Stimulated activated naive B cell treated with anti-CD40 and anti-IgM and Interleukin-4, amounts not matched to agents 10 μg/mL and 1 μg/mL and 100 μg/mL, for 72 hours (primary cell): ENCODE results near the gene NFIA.

ENCODE experiments used
- ATAC-seq, 2 donors: fragments of 150-1000 bp; cut with Tn5 transposase; replicated peaks; 2 replicates each; pipeline ENCODE4 v1.10.0; 2021; ENCODE audit warnings: moderate library complexity in 1 of 2
- DNase-seq: peaks from one replicate; pipeline ENCODE4 v3.0.0; 2021
- H3K27ac Mint-ChIP-seq: one replicate; pipeline ENCODE4 v1.8.0; 2022; ENCODE audit warnings: mild to moderate bottlenecking, mixed read lengths
- H3K27me3 Mint-ChIP-seq, 2 donors: one replicate each; pipeline ENCODE4 v1.8.0; 2022; ENCODE audit warnings: mixed read lengths in 2 of 2
- H3K36me3 Mint-ChIP-seq, 2 donors: one replicate each; pipeline ENCODE4 v1.8.0; 2022; ENCODE audit warnings: mixed read lengths in 2 of 2, mild to moderate bottlenecking in 1 of 2
- H3K4me1 Mint-ChIP-seq, 2 donors: one replicate each; pipeline ENCODE4 v1.8.0; 2022; ENCODE audit warnings: mixed read lengths in 2 of 2, mild to moderate bottlenecking in 1 of 2
- H3K4me3 Mint-ChIP-seq, 2 donors: one replicate each; pipeline ENCODE4 v1.8.0; 2022; ENCODE audit warnings: mild to moderate bottlenecking in 2 of 2, mixed read lengths in 2 of 2, moderate library complexity in 1 of 2
- H3K9me3 Mint-ChIP-seq, 2 donors: one replicate each; pipeline ENCODE4 v1.8.0; 2022; ENCODE audit warnings: mixed read lengths in 2 of 2, mild to moderate bottlenecking in 1 of 2

NFIA gene

GRCh38 chr1:61184714-61185106 is 102.3 kb downstream of the NFIA start:
- H3K27me3 Mint-ChIP-seq = peaks cover 0 to 8% of the 10 kb centered on the region in 2 donors
- no peaks in the 10 kb centered on the region for H3K36me3 Mint-ChIP-seq
- ATAC-seq (no peak), DNase-seq (no peak)
- peaks cover 5 to 6% of the 10 kb centered on the region in 2 donors for H3K4me1 Mint-ChIP-seq
- no peak overlapping the region for H3K27ac Mint-ChIP-seq
- H3K4me3 Mint-ChIP-seq = no peak overlapping the region
- no peaks in the 10 kb centered on the region for H3K9me3 Mint-ChIP-seq

DNA sequence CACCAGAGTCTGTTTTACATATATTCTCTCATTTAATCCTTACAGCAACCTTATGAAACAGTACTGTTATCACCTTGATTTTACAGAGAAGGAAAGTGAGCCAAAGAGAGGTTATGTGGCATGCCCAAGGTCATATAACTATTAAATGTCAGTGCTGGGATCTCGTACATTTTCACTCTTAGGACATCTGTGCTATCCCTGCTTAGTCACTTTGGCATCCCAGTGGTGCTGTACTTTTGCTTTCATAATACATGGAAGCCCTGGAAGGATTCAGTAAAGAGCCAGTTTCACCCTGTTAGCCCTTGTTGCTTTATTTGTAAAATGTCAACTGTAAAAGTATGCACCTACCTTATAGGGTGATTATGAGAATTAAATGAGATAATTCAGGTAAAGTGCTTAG is 104.4 kb downstream of the NFIA start:
- peaks cover 5 to 6% of the 10 kb centered on the region in 2 donors for H3K4me1 Mint-ChIP-seq
- DNase-seq (no peak), ATAC-seq (no peak)
- no peaks in the 10 kb centered on the region for H3K9me3 Mint-ChIP-seq
- no peak overlapping the region for H3K4me3 Mint-ChIP-seq
- no peaks in the 10 kb centered on the region for H3K36me3 Mint-ChIP-seq
- H3K27me3 Mint-ChIP-seq = peaks cover 0 to 8% of the 10 kb centered on the region in 2 donors
- H3K27ac Mint-ChIP-seq = no peak overlapping the region

DNA sequence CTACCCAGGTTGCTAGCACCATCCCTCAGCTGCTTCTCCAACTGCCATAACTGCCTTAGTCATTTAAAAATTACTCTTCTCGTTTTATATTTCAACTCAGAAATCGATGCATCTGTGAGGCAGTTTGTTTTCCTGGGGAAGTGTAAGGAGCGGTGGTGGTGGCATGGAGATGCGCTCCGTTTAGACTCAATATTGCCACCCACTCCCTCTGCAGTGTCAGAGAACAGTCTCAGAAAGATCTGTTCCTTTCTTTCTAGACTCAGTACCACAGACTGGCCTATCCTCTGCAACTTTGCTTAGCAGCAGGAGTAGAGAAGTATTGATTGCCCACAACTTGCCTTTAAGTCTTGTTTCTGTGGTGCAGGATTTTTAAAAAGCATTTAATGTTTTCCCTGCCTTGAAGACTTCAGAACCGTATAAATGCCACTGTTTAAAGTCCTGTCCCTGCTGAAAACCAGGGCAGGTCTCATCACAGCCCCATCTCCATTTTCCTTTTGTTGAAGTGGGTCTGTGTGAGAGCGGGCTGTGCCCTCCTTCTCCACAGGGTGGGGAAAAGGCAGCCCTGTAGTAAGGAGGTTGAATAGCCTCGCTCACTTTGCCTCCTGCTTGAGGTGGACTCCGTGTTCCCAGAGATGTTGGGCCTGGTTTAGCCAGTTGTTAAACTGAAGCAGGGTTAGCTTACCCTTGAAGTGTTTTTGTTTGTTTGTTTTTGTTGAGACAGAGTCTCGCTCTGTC is 105.2 kb downstream of the NFIA start:
- H3K27ac Mint-ChIP-seq = no peak overlapping the region

DNA sequence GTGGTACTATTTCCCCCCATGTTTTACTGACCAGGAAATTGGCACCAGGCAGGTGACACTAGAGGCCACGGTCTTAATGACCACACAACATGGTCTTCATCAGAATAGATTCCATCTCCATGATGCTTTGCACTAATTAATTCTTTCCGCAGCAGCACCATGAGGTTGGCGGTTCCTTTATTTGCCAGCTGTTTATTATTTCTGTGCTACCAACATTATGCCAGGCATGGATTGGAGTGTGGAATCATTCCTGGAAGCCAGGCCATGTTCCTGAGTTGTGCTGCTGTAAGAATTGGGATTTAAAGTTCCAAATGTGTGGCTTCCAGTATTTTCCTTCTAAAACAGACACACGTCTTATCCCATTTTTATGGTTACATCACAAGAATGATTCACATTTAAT is 107.8 kb downstream of the NFIA start:
- H3K4me1 Mint-ChIP-seq = no peaks in the 10 kb centered on the region
- H3K9me3 Mint-ChIP-seq = no peaks in the 10 kb centered on the region
- no peak overlapping the region for H3K27ac Mint-ChIP-seq
- peaks cover 0 to 8% of the 10 kb centered on the region in 2 donors for H3K27me3 Mint-ChIP-seq
- H3K36me3 Mint-ChIP-seq = no peaks in the 10 kb centered on the region
- ATAC-seq (no peak), DNase-seq (no peak)
- H3K4me3 Mint-ChIP-seq = no peak overlapping the region

More for the DNA sequence above, 105.2 kb downstream of the NFIA start:
- H3K27me3 Mint-ChIP-seq = peaks cover 0 to 8% of the 10 kb centered on the region in 2 donors
- H3K4me3 Mint-ChIP-seq = no peak overlapping the region
- no peaks in the 10 kb centered on the region for H3K36me3 Mint-ChIP-seq
- ATAC-seq (no peak), DNase-seq (no peak)
- H3K4me1 Mint-ChIP-seq = peaks cover 5 to 6% of the 10 kb centered on the region in 2 donors
- no peaks in the 10 kb centered on the region for H3K9me3 Mint-ChIP-seq

- Mint-ChIP-seq H3K36me3 (no peaks in the 10 kb centered on the region), H3K27me3 (peaks cover 0 to 8% of the 10 kb centered on the region in 2 donors), H3K27ac (no peak overlapping the region), H3K4me1 (no peaks in the 10 kb centered on the region), H3K4me3 (no peak overlapping the region), H3K9me3 (no peaks in the 10 kb centered on the region)
- ATAC-seq = no peak
- no peak for DNase-seq
Observed at GRCh38 chr1:61190618-61191432, 108.5 kb downstream of the NFIA start.

- H3K9me3 Mint-ChIP-seq = no peaks in the 10 kb centered on the region
- ATAC-seq (no peak), DNase-seq (no peak)
- no peaks in the 10 kb centered on the region for H3K4me1 Mint-ChIP-seq
- no peak overlapping the region for H3K27ac Mint-ChIP-seq
- peaks cover 0 to 8% of the 10 kb centered on the region in 2 donors for H3K27me3 Mint-ChIP-seq
- no peak overlapping the region for H3K4me3 Mint-ChIP-seq
- no peaks in the 10 kb centered on the region for H3K36me3 Mint-ChIP-seq
Observed at GRCh38 chr1:61191433-61191720, 109.0 kb downstream of the NFIA start.

DNA sequence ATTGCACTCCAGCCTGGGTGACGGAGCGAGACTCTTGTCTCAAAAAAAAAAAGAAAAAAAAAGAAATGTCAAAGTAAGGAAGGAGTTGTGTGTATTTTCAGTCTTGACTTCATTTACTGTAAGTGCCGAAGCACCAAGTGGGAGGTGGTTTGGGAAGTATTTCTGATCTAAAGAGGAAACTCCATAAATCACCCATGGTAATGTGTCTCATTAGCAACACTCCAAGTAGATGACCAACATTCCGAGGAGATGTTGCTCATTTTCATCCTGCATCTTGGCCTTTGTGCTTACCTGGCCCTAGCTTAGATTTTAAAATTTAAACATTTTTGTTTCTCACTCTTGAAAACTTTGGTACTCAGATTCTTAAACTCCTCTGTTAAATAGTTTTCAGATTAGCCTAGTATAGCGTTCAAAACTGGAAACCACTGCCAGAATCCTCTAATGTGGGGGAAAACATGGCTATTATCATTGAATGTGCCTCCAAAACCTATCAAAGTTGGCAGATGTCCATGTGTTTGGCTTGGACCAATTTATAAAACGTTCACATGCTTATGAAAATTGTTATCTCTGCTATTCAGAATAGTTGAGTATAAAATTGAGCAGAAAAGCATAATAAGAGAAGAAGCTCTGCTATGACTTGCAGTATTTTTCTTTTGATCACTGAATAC is 110.4 kb downstream of the NFIA start:
- H3K9me3 Mint-ChIP-seq = no peaks in the 10 kb centered on the region
- ATAC-seq (no peak), DNase-seq (no peak)
- no peaks in the 10 kb centered on the region for H3K36me3 Mint-ChIP-seq
- no peak overlapping the region for H3K27ac Mint-ChIP-seq
- H3K4me3 Mint-ChIP-seq = no peak overlapping the region
- H3K27me3 Mint-ChIP-seq = peaks cover 0 to 10% of the 10 kb centered on the region in 2 donors
- no peaks in the 10 kb centered on the region for H3K4me1 Mint-ChIP-seq

DNA sequence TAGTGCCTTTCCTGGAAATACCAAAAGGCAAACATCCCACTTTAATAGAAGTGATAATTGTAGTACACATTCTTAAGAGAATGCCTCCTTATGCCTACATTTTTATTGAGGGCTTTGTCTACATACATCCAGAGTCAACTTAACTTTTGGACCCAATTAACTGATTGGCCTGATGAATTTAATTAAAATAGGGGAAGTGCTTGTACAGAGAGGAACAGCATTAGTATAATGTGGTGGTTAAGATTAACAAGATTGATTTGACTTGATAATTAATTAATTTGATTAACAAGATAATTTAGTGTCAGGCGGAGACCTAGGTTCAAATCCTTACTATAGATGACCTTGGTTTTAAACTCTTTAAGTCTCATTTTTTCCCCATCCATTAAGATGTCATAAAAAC is 111.4 kb downstream of the NFIA start:
- H3K36me3 Mint-ChIP-seq = no peaks in the 10 kb centered on the region
- no peak overlapping the region for H3K4me3 Mint-ChIP-seq
- ATAC-seq (no peak), DNase-seq (no peak)
- H3K27me3 Mint-ChIP-seq = peaks cover 0 to 11% of the 10 kb centered on the region in 2 donors
- no peaks in the 10 kb centered on the region for H3K9me3 Mint-ChIP-seq
- H3K27ac Mint-ChIP-seq = no peak overlapping the region
- no peaks in the 10 kb centered on the region for H3K4me1 Mint-ChIP-seq

- Mint-ChIP-seq H3K27ac (no peak overlapping the region), H3K9me3 (no peaks in the 10 kb centered on the region), H3K27me3 (peaks cover 0 to 10% of the 10 kb centered on the region in 2 donors), H3K4me1 (no peaks in the 10 kb centered on the region), H3K4me3 (no peak overlapping the region), H3K36me3 (no peaks in the 10 kb centered on the region)
- DNase-seq = no peak
- ATAC-seq = no peak
Observed at GRCh38 chr1:61198554-61198953, 116.2 kb downstream of the NFIA start.

- Mint-ChIP-seq H3K27ac (no peak overlapping the region), H3K36me3 (no peaks in the 10 kb centered on the region), H3K9me3 (no peaks in the 10 kb centered on the region), H3K27me3 (peaks cover 0 to 11% of the 10 kb centered on the region in 2 donors), H3K4me3 (no peak overlapping the region), H3K4me1 (no peaks in the 10 kb centered on the region)
- ATAC-seq (no peak), DNase-seq (no peak)
Observed at GRCh38 chr1:61201035-61201434, 118.7 kb downstream of the NFIA start.

GRCh38 chr1:61202854-61203598 is 120.7 kb downstream of the NFIA start:
- ATAC-seq (no peak), DNase-seq (no peak)
- H3K4me1 Mint-ChIP-seq = no peaks in the 10 kb centered on the region
- no peak overlapping the region for H3K27ac Mint-ChIP-seq
- H3K36me3 Mint-ChIP-seq = no peaks in the 10 kb centered on the region
- peaks cover 6 to 7% of the 10 kb centered on the region in 2 donors for H3K27me3 Mint-ChIP-seq
- no peak overlapping the region for H3K4me3 Mint-ChIP-seq
- H3K9me3 Mint-ChIP-seq = no peaks in the 10 kb centered on the region

DNA sequence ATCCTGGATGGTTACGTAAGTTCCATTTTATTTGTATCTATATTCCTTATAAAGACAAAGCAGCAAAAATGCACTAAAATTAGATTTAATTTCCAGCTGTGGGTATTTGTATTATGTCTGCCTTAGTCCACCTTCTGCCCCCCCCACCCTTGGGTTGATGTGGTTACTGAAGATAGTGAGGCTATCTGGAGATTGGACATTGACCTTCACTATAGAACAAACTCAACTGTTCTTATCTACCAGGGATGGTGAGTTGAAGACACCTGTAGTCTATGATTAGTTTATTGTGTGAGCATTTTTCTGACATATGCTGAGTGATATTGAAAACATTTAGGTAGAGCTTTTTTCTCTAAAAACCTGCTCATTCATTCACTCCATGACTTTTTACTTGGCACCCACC is 122.2 kb downstream of the NFIA start:
- Mint-ChIP-seq H3K36me3 (no peaks in the 10 kb centered on the region), H3K9me3 (no peaks in the 10 kb centered on the region), H3K27me3 (peaks cover 6 to 7% of the 10 kb centered on the region in 2 donors), H3K27ac (no peak overlapping the region), H3K4me3 (no peak overlapping the region), H3K4me1 (no peaks in the 10 kb centered on the region)
- no peak for ATAC-seq
- no peak for DNase-seq

DNA sequence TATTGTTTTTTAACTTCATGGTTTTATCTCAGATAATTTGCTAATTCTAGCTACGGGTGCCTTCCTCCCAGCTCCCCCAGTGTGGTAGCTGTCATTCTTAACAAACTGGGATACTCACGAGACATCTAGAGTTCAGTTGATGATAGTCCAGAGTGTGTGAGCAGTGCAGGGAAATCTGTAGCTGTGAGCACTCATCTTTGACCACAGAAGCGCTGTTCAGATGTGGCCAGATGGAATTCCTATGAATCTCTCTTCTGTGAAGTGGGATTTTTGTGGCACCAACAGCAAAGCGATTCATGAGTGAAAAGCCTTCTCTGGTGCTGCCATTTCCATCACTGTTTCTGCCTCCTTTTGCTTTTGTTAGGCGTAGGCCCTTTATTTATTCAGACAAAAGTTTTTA is 125.1 kb downstream of the NFIA start:
- H3K36me3 Mint-ChIP-seq = no peaks in the 10 kb centered on the region
- DNase-seq (no peak), ATAC-seq (no peak)
- no peaks in the 10 kb centered on the region for H3K9me3 Mint-ChIP-seq
- no peak overlapping the region for H3K27ac Mint-ChIP-seq
- H3K27me3 Mint-ChIP-seq = peaks cover 6 to 7% of the 10 kb centered on the region in 2 donors
- no peaks in the 10 kb centered on the region for H3K4me1 Mint-ChIP-seq
- H3K4me3 Mint-ChIP-seq = no peak overlapping the region

DNA sequence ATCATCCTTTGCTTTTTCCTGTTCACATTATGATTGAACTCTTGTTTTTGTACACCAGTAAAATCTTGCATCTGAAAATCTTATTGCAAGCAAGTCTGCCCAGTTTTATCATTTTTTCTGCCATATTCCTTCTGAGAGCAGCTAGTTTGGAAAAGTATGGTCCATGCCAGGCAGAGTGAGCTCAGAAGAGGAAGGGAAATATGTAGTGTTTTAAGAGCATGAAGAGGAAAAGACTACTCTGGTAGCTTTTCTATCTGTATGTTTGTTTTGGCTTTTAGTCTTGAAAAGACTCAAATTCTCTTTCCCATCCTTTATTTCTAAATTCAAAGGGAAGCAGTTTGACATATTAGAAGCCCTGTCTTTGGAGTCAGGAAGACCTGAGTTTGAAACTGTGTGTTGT is 125.8 kb downstream of the NFIA start:
- no peak overlapping the region for H3K27ac Mint-ChIP-seq
- H3K9me3 Mint-ChIP-seq = no peaks in the 10 kb centered on the region
- no peaks in the 10 kb centered on the region for H3K4me1 Mint-ChIP-seq
- H3K27me3 Mint-ChIP-seq = peaks cover 6 to 7% of the 10 kb centered on the region in 2 donors
- ATAC-seq (no peak), DNase-seq (no peak)
- H3K4me3 Mint-ChIP-seq = no peak overlapping the region
- no peaks in the 10 kb centered on the region for H3K36me3 Mint-ChIP-seq
